KOPT-K1 (cell line): ENCODE data around the gene HCN2.

Experiments
- H3K27ac ChIP-seq: fragments of 200-600 bp; sonication (generic); 2 replicates; pipeline ENCODE4 v1.5.1; 2016; ENCODE audit warnings: antibody characterized with exemption, mild to moderate bottlenecking, low read depth, low read length; ENCODE audit not compliant: poor library complexity, severe bottlenecking
- H3K36me3 ChIP-seq: fragments of 200-600 bp; sonication (generic); 2 replicates; pipeline ENCODE4 v1.5.1; 2017; ENCODE audit warnings: antibody characterized with exemption, mild to moderate bottlenecking, low read length, moderate library complexity; ENCODE audit not compliant: insufficient read depth
- H3K9me3 ChIP-seq: fragments of 200-600 bp; sonication (generic); 2 replicates; pipeline ENCODE4 v1.5.1; 2017; ENCODE audit warnings: antibody characterized with exemption, low read length, mild to moderate bottlenecking; ENCODE audit not compliant: insufficient read depth, poor library complexity, severe bottlenecking

HCN2 gene

GRCh38 chr19:651114-651818 is 61.6 kb downstream of the HCN2 start:
- H3K27ac ChIP-seq = no peak overlapping the region
- H3K9me3 ChIP-seq = no peaks in the 10 kb centered on the region
- peaks cover 99% of the 10 kb centered on the region for H3K36me3 ChIP-seq

GRCh38 chr19:651991-652390 is 62.3 kb downstream of the HCN2 start:
- H3K36me3 ChIP-seq = peaks cover 98% of the 10 kb centered on the region
- H3K9me3 ChIP-seq = no peaks in the 10 kb centered on the region
- H3K27ac ChIP-seq = no peak overlapping the region

GRCh38 chr19:652467-653389 is 63.0 kb downstream of the HCN2 start:
- Histone ChIP-seq H3K9me3 (no peaks in the 10 kb centered on the region), H3K27ac (no peak overlapping the region), H3K36me3 (peaks cover 98% of the 10 kb centered on the region)

GRCh38 chr19:653425-653824 is 63.7 kb downstream of the HCN2 start:
- Histone ChIP-seq H3K27ac (no peak overlapping the region), H3K36me3 (peaks cover 98% of the 10 kb centered on the region)

GRCh38 chr19:655691-656090 is 66.0 kb downstream of the HCN2 start:
- Histone ChIP-seq H3K27ac (no peak overlapping the region), H3K9me3 (no peaks in the 10 kb centered on the region), H3K36me3 (peaks cover 92% of the 10 kb centered on the region)

More at GRCh38 chr19:653425-653824, 63.7 kb downstream of the HCN2 start:
- H3K9me3 ChIP-seq = no peaks in the 10 kb centered on the region

- no peak overlapping the region for H3K27ac ChIP-seq
- peaks cover 79% of the 10 kb centered on the region for H3K36me3 ChIP-seq
- H3K9me3 ChIP-seq = no peaks in the 10 kb centered on the region
Observed at GRCh38 chr19:656751-657559, 67.3 kb downstream of the HCN2 start.

GRCh38 chr19:657611-658010 is 67.9 kb downstream of the HCN2 start:
- Histone ChIP-seq H3K36me3 (peaks cover 73% of the 10 kb centered on the region), H3K27ac (no peak overlapping the region), H3K9me3 (no peaks in the 10 kb centered on the region)

- Histone ChIP-seq H3K27ac (no peak overlapping the region), H3K9me3 (no peaks in the 10 kb centered on the region), H3K36me3 (peaks cover 66% of the 10 kb centered on the region)
Observed at GRCh38 chr19:658059-658839, 68.6 kb downstream of the HCN2 start.

- H3K9me3 ChIP-seq = no peaks in the 10 kb centered on the region
- peaks cover 57% of the 10 kb centered on the region for H3K36me3 ChIP-seq
- H3K27ac ChIP-seq = peak overlapping the region; percentile 95
Observed at GRCh38 chr19:658916-659839, 69.5 kb downstream of the HCN2 start.

- Histone ChIP-seq H3K9me3 (no peaks in the 10 kb centered on the region), H3K27ac (peak overlapping the region; percentile 95), H3K36me3 (peaks cover 40% of the 10 kb centered on the region)
Observed at GRCh38 chr19:660793-661426, 71.2 kb downstream of the HCN2 start.

- H3K9me3 ChIP-seq = no peaks in the 10 kb centered on the region
- peaks cover 34% of the 10 kb centered on the region for H3K36me3 ChIP-seq
- H3K27ac ChIP-seq = peak overlapping the region; percentile 95
Observed at GRCh38 chr19:661427-662196, 71.9 kb downstream of the HCN2 start.

GRCh38 chr19:662207-662961 is 72.7 kb downstream of the HCN2 start:
- peaks cover under 1% of the 10 kb centered on the region for H3K9me3 ChIP-seq
- peak overlapping the region; percentile 95 for H3K27ac ChIP-seq
- H3K36me3 ChIP-seq = peaks cover 27% of the 10 kb centered on the region
